ENCODE data around the gene BCAS4. TPM values are rescaled to one million over a fixed set of nuclear protein-coding genes. Genes with fewer than 3 reads are reported as not detected.

The BCAS4 gene
- total and polyA plus RNA-seq, 2 experiments from 2014 or later, result 22.2 to 24.8 TPM

DNA sequence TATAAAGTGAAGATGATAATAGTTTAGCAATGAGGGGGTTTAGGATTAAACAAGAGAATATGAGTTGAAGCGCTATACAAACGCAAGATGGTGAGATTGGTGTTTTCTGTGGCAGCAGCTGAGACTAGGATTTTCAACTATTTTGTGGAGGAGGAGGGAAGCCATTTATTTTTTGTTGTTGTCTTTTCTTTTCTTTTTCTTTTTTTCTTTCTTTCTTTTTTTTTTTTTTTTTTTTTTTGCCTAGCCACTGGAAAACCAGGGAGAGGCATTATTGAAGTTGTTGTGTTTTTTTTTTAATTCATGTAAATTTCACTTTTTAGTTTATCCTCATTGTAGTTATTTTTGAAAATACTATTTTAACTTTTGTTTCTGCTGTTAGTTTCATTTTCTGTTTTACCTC, 47.6 kb upstream of the BCAS4 start (continued):
- TF ChIP-seq ZNF114 (CRISPR knock-in tag; IDR thresholded peaks at IDR 0.05), result no peak
- TF ChIP-seq ETS1 (IDR thresholded peaks at IDR 0.05), result no peak
- TF ChIP-seq POLR2AphosphoS5 (IDR thresholded peaks at IDR 0.05; ENCODE audit: low read depth), result no peak

- Histone ChIP-seq H4K20me1 (replicated peaks; ENCODE audit: insufficient read depth) (no peaks in the 10 kb centered on the region; the same call in 1 of the 2 replicates), H3F3A (replicated peaks; ENCODE audit: low read depth) (0 out of 2 replicates have a peak, but pooled peaks cover 2% of the 10 kb centered on the region), H3K79me2 (replicated peaks; ENCODE audit: insufficient read depth) (peaks cover 21% of the 10 kb centered on the region), H3K36me3 (ENCODE audit: insufficient read depth) (peaks cover 11% of the 10 kb centered on the region), H3K4me3 (no peak overlapping the region), H3K4me1 (ENCODE audit: insufficient read depth) (peaks cover 19% of the 10 kb centered on the region), H3K27ac (ENCODE audit: low read depth) (no peak overlapping the region), H3K9me2 (ENCODE audit: insufficient read depth) (no peaks in the 10 kb centered on the region), H2AFZ (no peak overlapping the region), H3K27me3 (ENCODE audit: insufficient read depth) (no peaks in the 10 kb centered on the region), H3K4me2 (no peak overlapping the region)
- Mint-ChIP-seq H3K27me3 (ENCODE audit: insufficient read depth, low read depth, poor library complexity) (no peaks in the 10 kb centered on the region), H3K4me1 (peaks cover 21% of the 10 kb centered on the region), H3K4me3 (no peak overlapping the region), H3K9me3 (no peaks in the 10 kb centered on the region; the same call in 2 of the 3 replicates), H3K36me3 (ENCODE audit: low read depth) (peaks cover 32% of the 10 kb centered on the region), H3K27ac (no peak overlapping the region)
- ATAC-seq (no peak), DNase-seq (ENCODE audit: low spot score) (no peak)
- no peak for TF ChIP-seq CREB1 (CRISPR knock-in tag; IDR thresholded peaks at IDR 0.05; ENCODE audit: low read depth)
- no peak for TF ChIP-seq ZNF331 (CRISPR knock-in tag; IDR thresholded peaks at IDR 0.05; ENCODE audit: low read depth)
- TF ChIP-seq REST (IDR thresholded peaks at IDR 0.05; ENCODE audit: unreplicated experiment), result no peak
- no peak for TF ChIP-seq ZNF462 (CRISPR knock-in tag; IDR thresholded peaks at IDR 0.05)
- TF ChIP-seq EZH2phosphoT487 (IDR thresholded peaks at IDR 0.05; ENCODE audit: unreplicated experiment), result no peak
- no peak for TF ChIP-seq ZNF114 (CRISPR knock-in tag; IDR thresholded peaks at IDR 0.05)
- TF ChIP-seq ETS1 (IDR thresholded peaks at IDR 0.05), result no peak
- TF ChIP-seq, protein P1, sequence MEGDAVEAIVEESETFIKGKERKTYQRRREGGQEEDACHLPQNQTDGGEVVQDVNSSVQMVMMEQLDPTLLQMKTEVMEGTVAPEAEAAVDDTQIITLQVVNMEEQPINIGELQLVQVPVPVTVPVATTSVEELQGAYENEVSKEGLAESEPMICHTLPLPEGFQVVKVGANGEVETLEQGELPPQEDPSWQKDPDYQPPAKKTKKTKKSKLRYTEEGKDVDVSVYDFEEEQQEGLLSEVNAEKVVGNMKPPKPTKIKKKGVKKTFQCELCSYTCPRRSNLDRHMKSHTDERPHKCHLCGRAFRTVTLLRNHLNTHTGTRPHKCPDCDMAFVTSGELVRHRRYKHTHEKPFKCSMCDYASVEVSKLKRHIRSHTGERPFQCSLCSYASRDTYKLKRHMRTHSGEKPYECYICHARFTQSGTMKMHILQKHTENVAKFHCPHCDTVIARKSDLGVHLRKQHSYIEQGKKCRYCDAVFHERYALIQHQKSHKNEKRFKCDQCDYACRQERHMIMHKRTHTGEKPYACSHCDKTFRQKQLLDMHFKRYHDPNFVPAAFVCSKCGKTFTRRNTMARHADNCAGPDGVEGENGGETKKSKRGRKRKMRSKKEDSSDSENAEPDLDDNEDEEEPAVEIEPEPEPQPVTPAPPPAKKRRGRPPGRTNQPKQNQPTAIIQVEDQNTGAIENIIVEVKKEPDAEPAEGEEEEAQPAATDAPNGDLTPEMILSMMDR (conservative IDR thresholded peaks at IDR 0.05; ENCODE audit: low read depth in 2 of 2), result no peak
- no peak for TF ChIP-seq POLR2AphosphoS5 (IDR thresholded peaks at IDR 0.05; ENCODE audit: low read depth)
- TF ChIP-seq EZH2 (IDR thresholded peaks at IDR 0.05; ENCODE audit: low read depth, unreplicated experiment), result no peak
Observed at GRCh38 chr20:50750145-50750671, 44.7 kb upstream of the BCAS4 start.

All from GM23338 (cell line).